Gastrocnemius medialis (tissue), 4 donors: ENCODE measurements around the gene C9orf78. TPM values are rescaled to one million over a fixed set of nuclear protein-coding genes. Genes with fewer than 3 reads are reported as not detected.
"Not testable (repeated sequence)": the region's sequence is repeated elsewhere in the genome, so short reads cannot be mapped to it uniquely, and the experiment has no call there.

Source experiments
- ATAC-seq, 2 donors: fragments of 150-250 bp; one replicate each; pipeline ENCODE4 v1.9.1; 2016
- DNase-seq, 2 donors: peaks; one replicate each; pipeline ENCODE4 v3.0.0-alpha.2; 2019
- H3K27ac ChIP-seq, 4 donors: fragments of 200-600 bp; sonication (generic); 1 replicate in 1 of 4; 2 replicates in 3 of 4; pipeline ENCODE4 v1.5.1; 2016 to 2018; ENCODE audit warnings: mild to moderate bottlenecking in 2 of 4, moderate library complexity in 1 of 4
- H3K27me3 ChIP-seq, 3 donors: fragments of 200-600 bp; sonication (generic) in 2 of 3; 1 replicate in 1 of 3; 2 replicates in 2 of 3; pipeline versions ENCODE4 v1.5.1 to v1.6.0; 2016 to 2019; ENCODE audit warnings: mild to moderate bottlenecking in 1 of 3, moderate library complexity in 1 of 3
- H3K36me3 ChIP-seq, 2 donors: fragments of 200-600 bp; sonication (generic) in 1 of 2; one replicate each; pipeline ENCODE4 v1.5.1; 2017 to 2018
- H3K4me1 ChIP-seq, 2 donors: fragments of 200-600 bp; sonication (generic) in 1 of 2; one replicate each; pipeline ENCODE4 v1.5.1; 2016 to 2017; ENCODE audit warnings: mild to moderate bottlenecking in 2 of 2
- H3K4me3 ChIP-seq, 4 donors: fragments of 200-600 bp; sonication (generic) in 3 of 4; 1 replicate in 1 of 4; 2 replicates in 3 of 4; pipeline ENCODE4 v1.5.1; 2016 to 2019; ENCODE audit warnings: mild to moderate bottlenecking in 2 of 4
- H3K9me3 ChIP-seq, 3 donors: fragments of 200-600 bp; sonication (generic) in 2 of 3; 1 replicate in 1 of 3; 2 replicates in 2 of 3; pipeline ENCODE4 v1.5.1; 2016 to 2019
- POLR2A ChIP-seq, 2 donors: fragments of 450-650 bp; IDR thresholded peaks; one replicate each; pipeline ENCODE4 v1.6.1; 2017; ENCODE audit warnings: antibody characterized with exemption in 2 of 2, mild to moderate bottlenecking in 2 of 2, moderate library complexity in 2 of 2
- in situ Hi-C, 4 donors: fragments of 200-750 bp; cut with MboI; loops; one replicate each; pipeline versions ENCODE4 v1.15.0 to v1.8.0; 2017; ENCODE audit warnings: low sequenced_read_pairs in 4 of 4
- intact Hi-C: fragments of 100-400 bp; cut with DNase I; formaldehyde crosslinking; loops from one replicate; pipeline ENCODE4 v1.15.1; 2023; ENCODE audit warnings: low total_unique reads
- total RNA-seq, 4 donors: library from RNA; depleted of rRNA; stranded (reverse); fragments of >200 nt; gene quantifications; one replicate each; pipeline versions ENCODE4 v1.1.0 to v1.2.3, GENCODE V29; 2016
- TF ChIP-seq, protein P1 (sequence below), 5 experiments: fragments of 450-650 bp in 3 of 5; fragments of 200-600 bp in 2 of 5; sonication (generic) in 2 of 5; IDR thresholded peaks in 4 of 5; conservative IDR thresholded peaks in 1 of 5; 1 replicate in 4 of 5; 2 replicates in 1 of 5; pipeline ENCODE4 v1.5.1; 2016 to 2019; ENCODE audit warnings: antibody characterized with exemption in 5 of 5, mild to moderate bottlenecking in 3 of 5, moderate library complexity in 3 of 5

The C9orf78 gene
- total RNA-seq, 4 donors from 2014 or later = 82.3 to 108 (median 83.9) TPM

DNA sequence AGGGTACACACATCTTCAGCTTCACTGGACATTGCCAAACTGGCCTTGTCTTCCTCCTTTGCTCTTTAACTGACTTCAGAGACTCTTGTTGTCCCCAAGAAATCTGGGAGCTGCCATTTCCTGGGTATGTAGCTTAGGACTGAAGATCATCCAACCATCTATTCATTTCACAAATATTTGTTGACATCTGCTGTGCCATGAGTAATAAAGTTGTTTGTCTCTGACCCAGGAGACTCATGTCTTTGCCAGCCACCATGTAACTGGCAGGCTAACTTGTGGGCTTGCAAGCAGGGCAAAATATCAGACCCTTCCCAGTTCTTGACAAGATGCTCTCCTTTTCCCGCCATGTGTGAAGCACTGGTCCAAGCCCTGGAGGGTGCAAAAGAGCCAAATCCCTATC, 49.2 kb downstream of the C9orf78 start:
- H3K4me1 ChIP-seq = no peaks in the 10 kb centered on the region
- no peaks in the 10 kb centered on the region for H3K9me3 ChIP-seq
- no peaks in the 10 kb centered on the region for H3K36me3 ChIP-seq
- no peak overlapping the region for H3K4me3 ChIP-seq
- H3K27ac ChIP-seq = no peak overlapping the region
- peaks cover 0 to 6% (median 5%) of the 10 kb centered on the region in 3 donors for H3K27me3 ChIP-seq
- ATAC-seq (no peak), DNase-seq (no peak)
- in situ Hi-C loops (loop anchor here (10.0 to 25.0 kb wide), 6 partner anchors 51 to 651 kb away; partner anchors contain the start of genes ASB6 (in 2 of the 4) and NTMT1 (in 1 of the 4)), intact Hi-C loops (no loop called here)
- TF ChIP-seq, protein P1, sequence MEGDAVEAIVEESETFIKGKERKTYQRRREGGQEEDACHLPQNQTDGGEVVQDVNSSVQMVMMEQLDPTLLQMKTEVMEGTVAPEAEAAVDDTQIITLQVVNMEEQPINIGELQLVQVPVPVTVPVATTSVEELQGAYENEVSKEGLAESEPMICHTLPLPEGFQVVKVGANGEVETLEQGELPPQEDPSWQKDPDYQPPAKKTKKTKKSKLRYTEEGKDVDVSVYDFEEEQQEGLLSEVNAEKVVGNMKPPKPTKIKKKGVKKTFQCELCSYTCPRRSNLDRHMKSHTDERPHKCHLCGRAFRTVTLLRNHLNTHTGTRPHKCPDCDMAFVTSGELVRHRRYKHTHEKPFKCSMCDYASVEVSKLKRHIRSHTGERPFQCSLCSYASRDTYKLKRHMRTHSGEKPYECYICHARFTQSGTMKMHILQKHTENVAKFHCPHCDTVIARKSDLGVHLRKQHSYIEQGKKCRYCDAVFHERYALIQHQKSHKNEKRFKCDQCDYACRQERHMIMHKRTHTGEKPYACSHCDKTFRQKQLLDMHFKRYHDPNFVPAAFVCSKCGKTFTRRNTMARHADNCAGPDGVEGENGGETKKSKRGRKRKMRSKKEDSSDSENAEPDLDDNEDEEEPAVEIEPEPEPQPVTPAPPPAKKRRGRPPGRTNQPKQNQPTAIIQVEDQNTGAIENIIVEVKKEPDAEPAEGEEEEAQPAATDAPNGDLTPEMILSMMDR (IDR thresholded peaks at IDR 0.05 in 4 of 5, conservative IDR thresholded peaks at IDR 0.05 in 1 of 5) = no peak
- TF ChIP-seq POLR2A (IDR thresholded peaks at IDR 0.05) = no peak

DNA sequence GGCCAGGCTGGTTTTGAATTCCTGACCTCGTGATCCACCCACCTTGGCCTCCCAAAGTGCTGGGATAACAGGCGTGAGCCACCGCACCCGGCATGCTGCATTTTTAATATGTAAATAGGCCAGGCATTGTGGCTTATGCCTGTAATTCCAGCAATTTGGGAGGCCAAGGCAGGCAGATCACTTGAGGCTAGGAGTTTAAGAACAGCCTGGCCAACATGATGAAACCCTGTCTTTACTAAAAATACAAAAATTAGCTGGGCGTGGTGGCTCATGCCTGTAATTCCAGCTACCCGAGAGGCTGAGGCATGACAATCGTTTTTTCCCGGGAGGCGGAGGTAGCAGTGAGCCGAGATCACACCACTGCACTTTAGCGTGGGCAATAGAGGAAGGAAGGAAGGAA, 50.1 kb downstream of the C9orf78 start:
- DNase-seq, H3K27me3 ChIP-seq, H3K36me3 ChIP-seq, H3K27ac ChIP-seq, H3K4me1 ChIP-seq, H3K9me3 ChIP-seq, H3K4me3 ChIP-seq, ATAC-seq: not testable (repeated sequence)
- in situ Hi-C loops (loop anchor here (5.0 to 25.0 kb wide), 8 partner anchors 43 to 650 kb away; partner anchors contain the start of genes ASB6 (in 2 of the 4) and NTMT1 (in 1 of the 4)), intact Hi-C loops (loop anchor here (5.0 kb wide), 1 partner anchor 648 kb away; no protein-coding TSS in a partner anchor)

DNA sequence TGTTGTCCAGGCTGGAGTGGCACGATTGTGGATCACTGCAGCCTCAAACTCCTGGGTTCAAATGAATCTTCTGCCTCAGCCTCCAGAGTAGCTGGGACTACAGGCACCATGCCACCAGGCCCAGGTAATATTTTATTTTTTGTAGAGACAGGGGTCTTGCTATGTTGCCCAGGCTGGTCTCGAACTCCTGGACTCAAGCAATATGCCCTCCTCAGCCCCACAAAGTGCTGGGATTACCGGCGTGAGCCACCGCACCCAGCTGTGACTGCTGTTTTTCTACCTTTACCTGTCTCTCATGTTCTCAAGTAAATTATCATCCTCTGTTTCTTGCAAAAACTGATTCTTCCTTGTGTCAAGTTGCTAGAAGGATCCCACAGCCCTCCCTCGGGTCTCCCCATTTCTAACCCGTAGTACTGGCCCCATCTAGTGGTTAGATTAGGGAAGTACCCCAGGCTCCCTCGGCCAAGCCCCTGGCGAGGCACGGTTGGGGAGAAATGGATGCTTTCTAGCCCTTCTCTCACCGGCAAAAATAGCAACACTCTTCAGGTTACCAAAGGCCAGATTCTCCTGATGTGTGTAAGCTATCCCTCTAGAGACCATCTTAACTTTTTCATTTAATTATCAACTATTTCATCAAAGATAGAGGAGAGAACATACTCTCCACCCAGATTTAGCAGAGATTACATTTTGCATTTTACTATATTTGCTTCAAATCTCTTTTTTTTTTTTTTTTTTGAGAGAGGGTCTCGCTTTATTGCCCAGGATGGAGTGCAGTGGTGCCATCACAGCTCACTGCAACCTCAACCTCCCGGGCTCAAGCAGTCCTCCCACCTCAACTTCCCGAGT, 51.3 kb downstream of the C9orf78 start:
- DNase-seq (peak; percentile 33 to 48), ATAC-seq (peak; percentile 81 to 89)
- no peaks in the 10 kb centered on the region for H3K36me3 ChIP-seq
- H3K4me3 ChIP-seq = no peak overlapping the region
- intact Hi-C loops (loop anchor here (1.0 to 5.0 kb wide), 3 partner anchors 46 to 646 kb away; partner anchors contain the start of gene ASB6), in situ Hi-C loops (loop anchor here (5.0 to 25.0 kb wide), 8 partner anchors 41 to 649 kb away; partner anchors contain the start of genes ASB6 (in 2 of the 4) and NTMT1 (in 1 of the 4))
- H3K9me3 ChIP-seq = no peaks in the 10 kb centered on the region
- no peaks in the 10 kb centered on the region for H3K4me1 ChIP-seq
- H3K27ac ChIP-seq = no peak overlapping the region
- TF ChIP-seq, protein P1 (IDR thresholded peaks at IDR 0.05 in 4 of 5, conservative IDR thresholded peaks at IDR 0.05 in 1 of 5) = peak; percentile 76 to 89 (median 85)
- TF ChIP-seq POLR2A (IDR thresholded peaks at IDR 0.05) = no peak
- peaks cover 0 to 6% (median 5%) of the 10 kb centered on the region in 3 donors for H3K27me3 ChIP-seq

DNA sequence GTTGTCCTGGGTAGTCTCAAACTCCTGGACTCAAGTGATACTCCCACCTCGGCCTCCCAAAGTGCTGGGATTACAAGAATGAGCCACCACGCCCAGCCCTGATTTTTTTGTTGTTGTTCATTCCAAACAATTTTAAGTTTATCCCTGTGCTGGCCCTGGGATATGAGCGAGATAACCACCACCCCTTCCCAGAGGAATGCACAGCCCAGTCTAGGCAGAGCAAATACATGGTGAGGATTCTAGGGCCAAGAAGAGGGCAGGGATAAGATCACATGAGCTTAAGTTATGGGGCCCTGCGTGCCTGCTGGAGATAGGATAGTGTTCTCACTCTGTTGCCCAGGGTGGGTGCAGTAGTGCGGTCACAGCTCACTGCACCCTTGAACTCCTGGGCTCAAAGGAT, 53.1 kb downstream of the C9orf78 start:
- peaks cover 0 to 2% (median 1%) of the 10 kb centered on the region in 3 donors for H3K27me3 ChIP-seq
- TF ChIP-seq POLR2A (IDR thresholded peaks at IDR 0.05) = no peak
- TF ChIP-seq, protein P1 (IDR thresholded peaks at IDR 0.05 in 4 of 5, conservative IDR thresholded peaks at IDR 0.05 in 1 of 5) = no peak
- H3K4me3 ChIP-seq = no peak overlapping the region
- intact Hi-C loops (loop anchor here (5.0 kb wide), 1 partner anchor 645 kb away; no protein-coding TSS in a partner anchor), in situ Hi-C loops (loop anchor here (5.0 to 25.0 kb wide), 8 partner anchors 40 to 647 kb away; partner anchors contain the start of genes ASB6 (in 2 of the 4) and NTMT1 (in 1 of the 4))
- H3K4me1 ChIP-seq = no peaks in the 10 kb centered on the region
- H3K27ac ChIP-seq = no peak overlapping the region
- no peaks in the 10 kb centered on the region for H3K9me3 ChIP-seq
- ATAC-seq (no peak), DNase-seq (no peak)
- no peaks in the 10 kb centered on the region for H3K36me3 ChIP-seq

DNA sequence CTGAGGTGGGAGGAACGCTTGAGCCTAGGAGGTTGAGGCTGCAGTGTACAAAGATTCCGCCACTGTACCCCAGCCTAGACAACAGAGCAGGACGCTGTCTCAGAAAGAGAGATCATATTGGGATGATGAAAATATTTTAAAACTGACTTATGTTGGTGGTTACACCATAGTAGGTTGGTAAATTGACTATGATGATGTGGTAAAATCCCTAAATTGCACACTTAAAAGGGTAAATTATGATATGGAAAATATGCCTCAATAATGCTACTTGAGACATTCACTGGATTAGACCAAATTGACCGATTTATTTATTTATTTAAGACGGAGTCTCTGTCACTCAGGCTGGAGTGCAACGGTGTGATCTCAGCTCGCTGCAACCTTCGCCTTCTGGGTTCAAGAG, 53.9 kb downstream of the C9orf78 start:
- DNase-seq = no peak
- Histone ChIP-seq H3K9me3 (no peaks in the 10 kb centered on the region), H3K27me3 (no peaks in the 10 kb centered on the region), H3K27ac (no peak overlapping the region), H3K4me1 (no peaks in the 10 kb centered on the region), H3K4me3 (no peak overlapping the region), H3K36me3 (no peaks in the 10 kb centered on the region)
- intact Hi-C loops = loop anchor here (5.0 kb wide), 1 partner anchor 644 kb away; no protein-coding TSS in a partner anchor
- TF ChIP-seq POLR2A (IDR thresholded peaks at IDR 0.05) = no peak
- TF ChIP-seq, protein P1 (IDR thresholded peaks at IDR 0.05 in 4 of 5, conservative IDR thresholded peaks at IDR 0.05 in 1 of 5) = no peak
- no peak for ATAC-seq
- in situ Hi-C loops = loop anchor here (5.0 to 25.0 kb wide), 8 partner anchors 39 to 646 kb away; partner anchors contain the start of genes ASB6 (in 2 of the 4) and NTMT1 (in 1 of the 4)
